A549 (cell line): ENCODE measurements around the gene RPL4.

ENCODE experiments used
- CTCF ChIP-seq: fragments of >200 bp; sonication (Bioruptor Twin); formaldehyde crosslinking; IDR thresholded peaks from 3 replicates; pipeline ENCODE4 v1.5.1; 2016
- EP300 ChIP-seq, 2 experiments: fragments of >200 bp; sonication (Bioruptor Twin); formaldehyde crosslinking; IDR thresholded peaks; 2 replicates in 1 of 2; 3 replicates in 1 of 2; pipeline ENCODE4 v1.6.1; 2016 to 2017
- ZFP36 ChIP-seq: fragments of 450-650 bp; IDR thresholded peaks from 2 replicates; pipeline ENCODE4 v1.6.1; 2014; ENCODE audit warnings: borderline replicate concordance; ENCODE audit not compliant: partially characterized antibody
- TF ChIP-seq, protein P1 (sequence below): fragments of 150-350 bp; IDR thresholded peaks from 2 replicates; pipeline ENCODE4 v1.6.1; 2014; ENCODE audit warnings: low read depth, mild to moderate bottlenecking, low read length

- TF ChIP-seq, protein P1, sequence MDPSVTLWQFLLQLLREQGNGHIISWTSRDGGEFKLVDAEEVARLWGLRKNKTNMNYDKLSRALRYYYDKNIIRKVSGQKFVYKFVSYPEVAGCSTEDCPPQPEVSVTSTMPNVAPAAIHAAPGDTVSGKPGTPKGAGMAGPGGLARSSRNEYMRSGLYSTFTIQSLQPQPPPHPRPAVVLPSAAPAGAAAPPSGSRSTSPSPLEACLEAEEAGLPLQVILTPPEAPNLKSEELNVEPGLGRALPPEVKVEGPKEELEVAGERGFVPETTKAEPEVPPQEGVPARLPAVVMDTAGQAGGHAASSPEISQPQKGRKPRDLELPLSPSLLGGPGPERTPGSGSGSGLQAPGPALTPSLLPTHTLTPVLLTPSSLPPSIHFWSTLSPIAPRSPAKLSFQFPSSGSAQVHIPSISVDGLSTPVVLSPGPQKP: no peak
- TF ChIP-seq CTCF: no peak
- TF ChIP-seq EP300 (IDR thresholded peaks at IDR 0.05): no peak
- TF ChIP-seq ZFP36: no peak
These were observed at the start of gene RPL4, which contains the start of gene ZWILCH for GRCh38 chr15:66504563-66505429.
